Limb (tissue), 2 donors: Measurements from ENCODE around the gene ANKS1B.

Source experiments
- DNase-seq, 2 donors: peaks; one replicate each; pipeline ENCODE4 v3.0.0-alpha.2; 2016; ENCODE audit errors: extremely low spot score in 2 of 2

ANKS1B gene

DNA sequence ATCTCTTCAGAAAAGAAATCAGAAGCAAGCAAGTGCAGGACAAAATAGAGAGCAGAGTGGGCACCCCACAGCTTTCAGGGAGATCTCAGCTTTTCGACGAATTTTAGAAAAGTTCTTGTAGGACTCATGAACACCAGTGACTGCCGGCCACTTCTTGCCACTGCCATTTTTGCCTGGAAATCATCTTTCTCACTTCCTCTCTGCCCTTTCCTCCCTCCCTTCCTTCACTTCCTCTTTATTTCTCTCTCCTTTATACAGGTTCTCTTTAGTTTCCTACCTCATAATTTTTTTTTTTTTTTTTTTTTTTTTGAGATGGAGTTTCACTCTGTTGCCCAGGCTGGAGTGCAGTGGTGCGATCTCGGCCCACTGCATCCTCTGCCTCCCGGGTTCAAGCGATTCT, 1154.1 kb downstream of the ANKS1B start:
- no peak for DNase-seq

DNA sequence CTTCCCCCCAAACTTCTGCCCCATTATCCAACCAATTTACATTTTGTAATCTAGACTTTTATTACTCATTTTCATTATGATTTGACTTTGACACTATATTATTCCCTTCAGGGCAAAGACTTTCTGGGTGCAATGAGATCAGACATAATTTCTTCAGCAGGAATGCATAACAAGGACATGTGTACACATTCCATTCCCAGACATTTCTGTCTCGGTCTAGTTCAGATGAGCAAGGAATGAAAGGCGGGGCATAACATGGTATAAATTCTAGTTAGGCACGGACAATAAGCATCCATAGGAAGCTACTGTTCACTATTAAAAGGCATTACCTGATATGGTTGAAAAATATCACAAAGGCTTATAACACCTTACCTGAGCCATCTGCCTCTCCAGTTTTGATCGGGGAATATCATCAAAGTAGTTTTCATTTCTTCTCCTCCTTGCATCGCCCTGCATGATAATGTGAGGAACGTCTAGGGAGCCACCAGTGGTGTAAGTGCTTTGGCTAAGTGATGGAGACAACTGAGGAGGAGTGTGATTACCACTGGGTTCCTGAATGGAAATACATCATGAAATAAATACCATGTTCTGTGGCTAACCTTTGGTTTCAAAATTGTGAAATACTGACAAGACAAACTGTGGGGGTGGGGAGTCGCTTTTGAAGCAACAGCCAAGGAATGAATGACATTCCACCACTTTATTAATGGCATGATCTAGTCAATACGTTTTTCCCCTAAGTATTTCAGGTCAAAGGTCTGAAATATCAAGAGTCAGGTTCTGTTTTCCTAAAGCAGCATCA, 1155.7 kb downstream of the ANKS1B start:
- DNase-seq: no peak

DNA sequence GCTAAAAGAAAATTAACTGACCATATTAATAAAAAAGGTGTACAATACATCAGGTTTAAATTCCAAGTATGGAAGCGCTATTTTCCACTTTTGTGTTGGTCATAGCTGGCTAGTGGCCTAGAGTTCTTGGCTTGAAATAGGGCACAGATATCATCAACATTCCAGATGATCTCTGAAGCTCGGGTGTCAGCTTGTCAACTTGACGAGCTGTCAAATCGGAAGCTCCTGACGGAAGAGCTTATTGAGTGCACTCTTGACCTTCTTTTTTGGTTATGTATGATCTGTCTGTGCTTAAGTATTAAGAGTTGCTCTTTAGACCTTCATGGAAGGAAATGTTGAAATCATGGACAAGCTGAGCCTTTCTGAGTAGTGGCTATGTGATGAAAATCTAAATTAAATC, 1161.7 kb downstream of the ANKS1B start:
- no peak for DNase-seq

DNA sequence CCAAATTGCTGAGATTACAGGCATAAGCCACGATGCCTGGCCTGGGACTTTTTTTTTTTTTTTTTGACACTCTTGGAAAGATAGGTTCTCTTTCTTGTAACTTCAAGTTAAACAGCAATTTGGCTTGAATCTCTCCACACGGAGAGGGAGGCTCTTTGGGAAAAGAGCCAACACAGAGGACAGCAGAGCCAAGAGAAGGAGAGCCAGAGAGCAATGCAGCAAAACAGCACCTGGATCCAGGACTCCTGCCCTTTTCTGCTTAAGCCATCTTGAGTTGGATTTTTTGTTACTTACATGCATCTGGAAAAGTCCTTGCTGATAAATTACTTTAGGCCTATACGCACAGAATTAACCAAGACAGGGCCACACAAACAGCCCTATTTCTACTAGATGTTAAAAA, 1162.9 kb downstream of the ANKS1B start:
- peak; percentile 46 to 48 for DNase-seq

DNA sequence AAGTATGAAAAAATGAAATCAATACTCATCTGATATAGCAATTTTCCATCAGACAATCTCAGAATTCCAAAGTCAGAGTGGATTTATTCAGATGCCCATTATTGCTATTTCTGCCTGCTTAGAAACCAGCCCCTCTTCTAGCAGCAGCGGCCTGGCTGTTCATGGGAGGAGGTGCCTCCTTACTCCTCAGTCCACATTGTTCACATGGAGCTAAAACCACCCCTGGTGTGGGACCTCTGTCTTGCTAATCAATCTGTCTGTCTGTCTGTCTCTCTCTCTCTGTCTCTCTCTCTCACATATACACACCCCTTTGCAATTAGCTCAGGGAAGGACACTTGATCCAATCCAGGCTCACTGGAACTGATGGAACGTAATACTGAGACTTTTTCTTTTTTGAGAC, 1163.5 kb downstream of the ANKS1B start:
- no peak for DNase-seq

GRCh38 chr12:98819821-98820404, 1164.8 kb downstream of the ANKS1B start:
- no peak for DNase-seq

DNA sequence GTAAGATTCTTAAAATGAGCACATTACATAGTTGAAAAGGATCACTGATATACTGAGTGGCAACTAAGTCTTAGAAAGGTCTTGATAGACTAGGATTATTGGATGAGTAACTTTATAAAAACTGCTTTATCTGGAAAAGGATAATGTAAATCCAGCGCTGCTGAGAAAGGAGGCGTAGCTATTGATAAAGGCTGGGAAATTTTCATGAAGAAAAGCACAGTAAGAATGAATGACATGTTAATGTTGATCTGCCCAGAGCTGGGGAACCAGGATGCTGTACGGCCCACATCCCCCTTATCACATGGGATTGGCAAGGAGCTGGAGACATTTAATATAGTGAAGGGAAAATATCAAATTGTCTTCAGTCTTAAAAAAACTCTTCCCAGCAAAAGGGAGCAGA, 1165.7 kb downstream of the ANKS1B start:
- DNase-seq: no peak

- DNase-seq: no peak
Measured at GRCh38 chr12:98818239-98818638, 1166.5 kb downstream of the ANKS1B start.

- no peak for DNase-seq
Measured at GRCh38 chr12:98817742-98818141, 1167.0 kb downstream of the ANKS1B start.

GRCh38 chr12:98816720-98817119, 1168.0 kb downstream of the ANKS1B start:
- no peak for DNase-seq

DNA sequence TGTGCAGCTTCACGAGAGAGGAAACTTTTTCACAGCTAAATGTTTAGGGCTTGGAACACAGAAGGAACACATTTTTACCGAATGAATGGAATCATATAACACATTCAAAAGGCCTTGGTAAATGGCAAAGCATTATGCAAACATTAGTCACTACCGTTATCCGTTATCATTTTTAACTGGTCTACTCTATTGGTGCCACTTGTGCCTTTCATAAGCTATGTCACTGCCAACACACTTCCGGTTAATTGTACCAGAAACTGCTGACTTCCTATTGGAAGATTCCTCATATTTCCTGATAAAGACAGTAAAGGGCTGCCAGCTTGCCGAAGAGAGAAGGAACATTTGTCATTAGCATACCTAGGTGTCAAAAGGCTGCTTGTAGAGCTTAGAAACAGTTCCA, 1170.5 kb downstream of the ANKS1B start:
- DNase-seq: no peak

DNA sequence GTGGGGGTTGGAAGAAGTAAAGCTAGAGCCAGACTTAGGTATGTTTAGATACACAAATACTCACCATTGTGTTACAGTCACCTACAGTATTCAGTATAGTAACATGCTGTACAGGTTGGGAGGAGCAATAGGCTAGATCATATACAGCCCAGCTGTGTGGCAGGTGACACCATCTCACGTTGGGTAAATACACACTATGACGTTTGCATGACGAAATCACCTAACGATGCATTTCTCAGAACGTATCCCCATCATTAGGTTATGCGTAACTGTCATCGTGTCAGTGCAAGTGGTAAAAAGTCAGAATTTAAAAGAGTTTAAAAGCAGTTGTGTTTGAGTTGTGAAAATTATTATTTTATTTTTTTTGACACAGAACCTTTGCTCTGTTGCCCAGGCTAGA, 1172.5 kb downstream of the ANKS1B start:
- DNase-seq: no peak

- DNase-seq: no peak
Measured at GRCh38 chr12:98808243-98808875, 1176.4 kb downstream of the ANKS1B start.

GRCh38 chr12:98807187-98807586, 1177.5 kb downstream of the ANKS1B start:
- no peak for DNase-seq

GRCh38 chr12:98803468-98804209, 1181.1 kb downstream of the ANKS1B start:
- DNase-seq: no peak

GRCh38 chr12:98799822-98800221, 1184.9 kb downstream of the ANKS1B start:
- no peak for DNase-seq

DNA sequence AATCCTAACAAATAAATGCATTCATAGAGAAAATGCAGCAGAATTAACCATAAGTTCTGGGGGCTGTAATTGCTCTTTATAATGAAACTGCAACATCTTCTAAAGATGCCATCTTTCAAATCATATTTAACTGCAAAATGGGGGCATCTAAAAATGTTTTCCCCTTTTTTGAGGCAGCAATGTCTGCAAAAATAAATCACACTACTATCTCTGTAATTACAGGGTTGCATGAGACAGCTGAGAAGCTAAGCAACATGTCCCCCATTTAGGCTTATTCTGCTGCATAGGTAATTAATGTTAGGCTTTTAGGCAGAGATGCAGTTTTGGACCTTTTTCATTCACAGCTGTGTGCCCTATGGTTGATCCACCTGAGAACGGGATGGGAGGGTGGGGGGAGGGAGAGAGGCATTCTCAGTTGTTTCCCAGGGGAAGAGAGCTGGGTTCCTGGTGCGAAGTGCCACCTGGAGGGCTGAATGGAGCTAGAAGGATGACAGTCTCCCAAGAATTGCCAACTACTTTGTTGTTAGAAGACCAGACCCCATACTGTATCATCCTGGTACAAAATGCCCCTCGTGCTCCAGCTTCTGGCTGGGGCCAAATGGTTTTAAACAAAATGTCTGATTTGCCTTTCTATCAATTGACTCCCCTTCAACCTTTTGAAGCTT, 1185.5 kb downstream of the ANKS1B start:
- DNase-seq: no peak

- no peak for DNase-seq
Measured at GRCh38 chr12:98797200-98797599, 1187.5 kb downstream of the ANKS1B start.

GRCh38 chr12:98796745-98797144, 1188.0 kb downstream of the ANKS1B start:
- DNase-seq: no peak

DNA sequence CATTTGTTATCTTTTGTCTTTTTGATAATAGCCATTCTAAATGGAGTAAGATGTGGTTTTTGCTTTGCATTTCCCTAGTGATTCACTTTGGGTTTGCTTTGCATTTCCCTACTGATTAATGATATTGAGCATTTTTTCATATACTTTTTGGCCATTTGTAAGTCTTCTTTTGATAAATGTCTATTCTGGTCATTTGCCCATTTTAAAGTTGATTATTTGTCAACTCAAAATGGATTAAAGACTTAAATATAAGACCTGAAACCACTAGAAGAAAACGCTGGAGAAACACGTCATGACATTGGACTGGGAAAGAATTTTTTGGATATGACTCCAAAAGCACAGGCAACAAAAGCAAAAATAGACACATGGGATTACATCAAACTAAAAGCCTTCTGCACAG, 1191.6 kb downstream of the ANKS1B start:
- DNase-seq: no peak

- no peak for DNase-seq
Measured at GRCh38 chr12:98791406-98791805, 1193.3 kb downstream of the ANKS1B start.

DNA sequence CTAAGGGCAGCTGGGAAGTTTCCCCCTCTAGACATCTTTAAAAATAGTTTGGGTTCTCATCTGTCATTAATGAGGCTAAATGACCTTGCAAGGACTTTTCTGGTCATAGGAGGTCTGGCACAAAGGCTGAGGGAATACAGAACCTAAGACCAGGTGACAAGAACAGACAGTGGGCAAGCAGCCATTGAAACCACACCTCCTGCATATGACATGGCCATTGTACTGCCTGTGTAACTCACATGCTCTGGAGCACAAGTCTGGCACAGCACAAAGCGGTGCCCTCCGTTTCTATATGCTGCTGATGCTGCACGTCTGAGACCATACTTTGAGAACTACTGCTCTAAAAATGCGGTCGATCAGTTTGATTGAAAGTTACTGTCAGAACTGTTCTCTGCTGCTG, 1196.3 kb downstream of the ANKS1B start:
- DNase-seq: no peak
